ENCODE measurements around the gene SETD2. TPM values are rescaled to one million over a fixed set of nuclear protein-coding genes. Genes with fewer than 3 reads are reported as not detected.

Gene SETD2
- polyA plus RNA-seq, 1 of the 3 experiments (the other 2 are of a cell fraction), result 12.1 TPM

DNA sequence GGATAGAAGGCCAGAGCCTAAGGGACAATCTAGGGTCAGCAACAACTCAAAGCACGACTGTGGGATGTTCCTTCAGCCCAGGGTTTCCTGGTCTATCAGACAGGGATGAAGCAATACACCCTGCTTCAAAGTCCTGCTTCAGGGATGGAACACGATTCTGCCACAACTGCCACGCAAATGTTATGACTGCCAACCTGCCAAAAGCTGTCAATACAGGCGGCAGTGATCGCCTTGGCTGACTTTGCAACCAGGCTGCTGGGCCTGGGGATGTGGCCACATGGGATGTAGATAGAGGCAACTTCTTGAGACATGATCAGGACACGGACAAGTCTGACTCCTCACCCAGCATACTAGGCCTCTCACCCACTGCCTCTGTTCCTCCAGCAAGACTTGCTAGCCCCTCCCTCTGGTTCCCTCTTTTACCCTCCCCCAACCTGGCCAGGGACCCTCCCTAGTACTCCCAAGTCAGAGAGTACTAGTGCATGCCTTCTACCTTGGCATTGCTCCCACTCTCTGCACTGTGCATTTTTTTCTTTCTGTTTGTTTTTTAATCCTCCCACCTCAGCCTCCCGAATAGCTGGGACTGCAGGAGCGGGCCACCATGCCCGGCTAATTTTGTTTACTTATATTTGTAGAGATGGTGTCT is 195.0 kb downstream of the SETD2 start (continued):
- TF ChIP-seq, protein P1, sequence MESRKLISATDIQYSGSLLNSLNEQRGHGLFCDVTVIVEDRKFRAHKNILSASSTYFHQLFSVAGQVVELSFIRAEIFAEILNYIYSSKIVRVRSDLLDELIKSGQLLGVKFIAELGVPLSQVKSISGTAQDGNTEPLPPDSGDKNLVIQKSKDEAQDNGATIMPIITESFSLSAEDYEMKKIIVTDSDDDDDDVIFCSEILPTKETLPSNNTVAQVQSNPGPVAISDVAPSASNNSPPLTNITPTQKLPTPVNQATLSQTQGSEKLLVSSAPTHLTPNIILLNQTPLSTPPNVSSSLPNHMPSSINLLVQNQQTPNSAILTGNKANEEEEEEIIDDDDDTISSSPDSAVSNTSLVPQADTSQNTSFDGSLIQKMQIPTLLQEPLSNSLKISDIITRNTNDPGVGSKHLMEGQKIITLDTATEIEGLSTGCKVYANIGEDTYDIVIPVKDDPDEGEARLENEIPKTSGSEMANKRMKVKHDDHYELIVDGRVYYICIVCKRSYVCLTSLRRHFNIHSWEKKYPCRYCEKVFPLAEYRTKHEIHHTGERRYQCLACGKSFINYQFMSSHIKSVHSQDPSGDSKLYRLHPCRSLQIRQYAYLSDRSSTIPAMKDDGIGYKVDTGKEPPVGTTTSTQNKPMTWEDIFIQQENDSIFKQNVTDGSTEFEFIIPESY (IDR thresholded peaks at IDR 0.05; ENCODE audit: borderline replicate concordance, low read depth), result no peak
- TF ChIP-seq FOXJ3 (CRISPR knock-in tag; IDR thresholded peaks at IDR 0.05), result no peak

GRCh38 chr3:46966811-46967210 is 197.1 kb downstream of the SETD2 start:
- no peaks in the 10 kb centered on the region for H3F3A ChIP-seq (replicated peaks; ENCODE audit: insufficient read depth)
- H3K36me3 ChIP-seq (replicated peaks in 1 of 2; ENCODE audit: control insufficient read depth in 1 of 2, insufficient read depth in 2 of 2, low read length in 1 of 2), result peaks cover 0 to 2% of the 10 kb centered on the region in 2 experiments
- H3K27me3 ChIP-seq (ENCODE audit: insufficient read depth), result no peaks in the 10 kb centered on the region
- peaks cover 0 to 48% of the 10 kb centered on the region in 2 experiments; a peak in 1 of 4 replicates for H3K4me1 ChIP-seq (ENCODE audit: control insufficient read depth in 1 of 2, insufficient read depth in 2 of 2, low read depth in 1 of 2, low read length in 1 of 2)
- peaks cover 93% of the 10 kb centered on the region for H3K79me2 ChIP-seq (ENCODE audit: insufficient read depth)
- no peak overlapping the region for H3K9ac ChIP-seq
- POLR2A ChIA-PET, result interaction anchor here (1.2 kb wide), 1 partner anchor 31 kb away, joined by 3 read pairs; no protein-coding TSS in a partner anchor
- no peak for DNase-seq
- no peak overlapping the region for H3K4me3 ChIP-seq (ENCODE audit: low read depth in 2 of 2, low read length in 1 of 2)
- H2AFZ ChIP-seq (ENCODE audit: low read depth), result no peak overlapping the region
- H3K4me2 ChIP-seq, result no peak overlapping the region
- H3K9me3 ChIP-seq, result no peaks in the 10 kb centered on the region
- CTCF ChIA-PET, result no interaction called here
- TF ChIP-seq RXRA (IDR thresholded peaks at IDR 0.05; ENCODE audit: borderline replicate concordance, low read depth), result no peak
- TF ChIP-seq YY1 (IDR thresholded peaks at IDR 0.05; ENCODE audit: low read depth), result no peak
- no peak for TF ChIP-seq ELF1 (IDR thresholded peaks at IDR 0.05)
- no peak for TF ChIP-seq RAD21 (IDR thresholded peaks at IDR 0.05; ENCODE audit: low read length)
- no peak for TF ChIP-seq RCOR1 (IDR thresholded peaks at IDR 0.05; ENCODE audit: low read length)
- TF ChIP-seq NFIC (IDR thresholded peaks at IDR 0.05; ENCODE audit: borderline replicate concordance), result no peak
- TF ChIP-seq RFX5 (IDR thresholded peaks at IDR 0.05; ENCODE audit: low read length), result no peak
- TF ChIP-seq TAF1 (IDR thresholded peaks at IDR 0.05; ENCODE audit: borderline replicate concordance, low read depth, low read length), result no peak
- TF ChIP-seq MXI1 (IDR thresholded peaks at IDR 0.05; ENCODE audit: low read depth, low read length), result no peak
- TF ChIP-seq, protein P2, sequence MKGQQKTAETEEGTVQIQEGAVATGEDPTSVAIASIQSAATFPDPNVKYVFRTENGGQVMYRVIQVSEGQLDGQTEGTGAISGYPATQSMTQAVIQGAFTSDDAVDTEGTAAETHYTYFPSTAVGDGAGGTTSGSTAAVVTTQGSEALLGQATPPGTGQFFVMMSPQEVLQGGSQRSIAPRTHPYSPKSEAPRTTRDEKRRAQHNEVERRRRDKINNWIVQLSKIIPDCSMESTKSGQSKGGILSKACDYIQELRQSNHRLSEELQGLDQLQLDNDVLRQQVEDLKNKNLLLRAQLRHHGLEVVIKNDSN (IDR thresholded peaks at IDR 0.05; ENCODE audit: borderline replicate concordance, low read depth), result no peak
- TF ChIP-seq JUND (IDR thresholded peaks at IDR 0.05), result no peak
- TF ChIP-seq CHD2 (IDR thresholded peaks at IDR 0.05; ENCODE audit: low read length, partially characterized antibody), result no peak
- no peak for TF ChIP-seq GATA2 (CRISPR knock-in tag; IDR thresholded peaks at IDR 0.05)
- TF ChIP-seq EZH2phosphoT487 (IDR thresholded peaks at IDR 0.05; ENCODE audit: borderline replicate concordance, low read depth), result no peak
- TF ChIP-seq, protein P1 (IDR thresholded peaks at IDR 0.05; ENCODE audit: borderline replicate concordance, low read depth), result no peak
- no peak for TF ChIP-seq GABPA (IDR thresholded peaks at IDR 0.05; ENCODE audit: low read depth)
- peaks cover 81% of the 10 kb centered on the region for H4K20me1 ChIP-seq (ENCODE audit: insufficient read depth)
- H3K9me2 ChIP-seq, result no peaks in the 10 kb centered on the region
- 92% methylated on average over 5 of the region's 5 CpGs for WGBS (ENCODE audit: low lambda C conversion rate)
- peak overlapping the region in 1 of 2 experiments; percentile 48; a peak in 1 of 4 replicates for H3K27ac ChIP-seq (ENCODE audit: low read depth in 2 of 2, low read length in 1 of 2)

Small RNA genes within 50 kb of the gene (small RNA-seq; reads per million reads assigned to genes)
- 0 reads per million in 7 experiments for gene MRPL57P3

Other genes starting within 250 kb of the SETD2 start
- 53.2 and 105 TPM in 2 replicates for gene CCDC12, start 187.4 kb downstream of the SETD2 start, polyA plus RNA-seq (2012; rRNA removed)
- 15.5 and 20.3 TPM in 2 replicates for gene NBEAL2, start 184.4 kb downstream of the SETD2 start, polyA plus RNA-seq (2012; rRNA removed)
- gene KIF9, start 118.7 kb upstream of the SETD2 start, polyA plus RNA-seq (2012; rRNA removed), result 23.9 and 31.8 TPM in 2 replicates
- 47.0 and 55.2 TPM in 2 replicates for gene KLHL18, start 118.8 kb upstream of the SETD2 start, polyA plus RNA-seq (2012; rRNA removed)
- 4.4 and 10.9 TPM in 2 replicates for gene PTPN23, start 216.9 kb upstream of the SETD2 start, polyA plus RNA-seq (2012; rRNA removed)